ENCODE data around the gene PRKG2. TPM values are rescaled to one million over a fixed set of nuclear protein-coding genes. Genes with fewer than 3 reads are reported as not detected.

PRKG2 gene
- total RNA-seq, 1 experiment from 2014 or later, result 0.59 TPM

DNA sequence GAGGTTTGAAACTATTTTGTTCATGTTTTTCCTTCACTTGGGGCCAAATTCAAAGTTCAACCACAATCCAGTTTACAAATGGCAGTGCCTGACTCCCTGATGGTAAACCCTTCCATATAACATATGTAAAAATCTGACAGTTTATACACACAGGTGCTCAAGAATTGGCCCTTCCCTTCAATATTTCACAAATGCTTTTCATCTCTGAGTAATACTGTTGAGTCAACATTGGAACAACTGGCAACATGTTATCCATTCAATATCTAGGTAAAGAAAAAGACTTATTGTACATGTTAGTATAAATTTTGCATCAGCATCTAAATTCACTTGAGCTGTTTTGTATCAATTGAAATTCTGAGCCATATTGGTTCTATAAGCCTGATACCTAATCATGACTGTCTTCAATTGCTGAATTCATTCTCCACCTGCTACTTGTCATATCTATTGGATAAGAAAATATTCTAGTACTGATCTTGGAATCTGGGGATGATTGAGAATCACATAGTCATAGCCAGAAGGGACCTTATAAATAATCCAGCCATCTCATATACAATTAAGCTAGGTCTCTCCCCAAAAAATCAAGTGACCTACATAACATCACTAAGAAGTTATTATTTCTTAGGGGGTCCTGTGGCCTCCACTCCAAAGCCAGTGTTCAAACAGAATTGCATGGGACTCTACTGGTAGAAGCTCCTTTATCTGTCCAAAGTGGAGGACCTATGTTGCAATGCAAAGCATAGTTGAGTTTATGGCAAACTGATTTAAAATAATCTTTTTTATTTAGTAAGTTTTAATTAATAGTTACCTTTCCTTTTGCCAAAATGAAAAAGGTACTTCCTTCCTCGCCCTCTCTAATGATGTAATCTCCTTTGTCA is 61.9 kb downstream of the PRKG2 start:
- ChIA-PET POLR2A (no interaction called here), CTCF (no interaction called here)
- no peak for DNase-seq (ENCODE audit: low read depth, low spot score)
- no peaks in the 10 kb centered on the region for H3K4me1 ChIP-seq (ENCODE audit: control insufficient read depth, insufficient read depth, low read length)
- H3K27ac ChIP-seq (ENCODE audit: low read length), result peak overlapping the region; percentile 57; the same call in 1 of the 2 replicates
- no peaks in the 10 kb centered on the region for H3K9me3 ChIP-seq (ENCODE audit: control insufficient read depth, insufficient read depth, low read depth, low read length)
- TF ChIP-seq POLR2AphosphoS5 (IDR thresholded peaks at IDR 0.05; ENCODE audit: low read depth, low read length), result no peak
- TF ChIP-seq, protein P1, sequence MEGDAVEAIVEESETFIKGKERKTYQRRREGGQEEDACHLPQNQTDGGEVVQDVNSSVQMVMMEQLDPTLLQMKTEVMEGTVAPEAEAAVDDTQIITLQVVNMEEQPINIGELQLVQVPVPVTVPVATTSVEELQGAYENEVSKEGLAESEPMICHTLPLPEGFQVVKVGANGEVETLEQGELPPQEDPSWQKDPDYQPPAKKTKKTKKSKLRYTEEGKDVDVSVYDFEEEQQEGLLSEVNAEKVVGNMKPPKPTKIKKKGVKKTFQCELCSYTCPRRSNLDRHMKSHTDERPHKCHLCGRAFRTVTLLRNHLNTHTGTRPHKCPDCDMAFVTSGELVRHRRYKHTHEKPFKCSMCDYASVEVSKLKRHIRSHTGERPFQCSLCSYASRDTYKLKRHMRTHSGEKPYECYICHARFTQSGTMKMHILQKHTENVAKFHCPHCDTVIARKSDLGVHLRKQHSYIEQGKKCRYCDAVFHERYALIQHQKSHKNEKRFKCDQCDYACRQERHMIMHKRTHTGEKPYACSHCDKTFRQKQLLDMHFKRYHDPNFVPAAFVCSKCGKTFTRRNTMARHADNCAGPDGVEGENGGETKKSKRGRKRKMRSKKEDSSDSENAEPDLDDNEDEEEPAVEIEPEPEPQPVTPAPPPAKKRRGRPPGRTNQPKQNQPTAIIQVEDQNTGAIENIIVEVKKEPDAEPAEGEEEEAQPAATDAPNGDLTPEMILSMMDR (IDR thresholded peaks at IDR 0.05), result no peak
- TF ChIP-seq SIN3A (IDR thresholded peaks at IDR 0.05; ENCODE audit: borderline replicate concordance, insufficient read depth, low read depth, low read length), result no peak
- TF ChIP-seq TCF7L2 (IDR thresholded peaks at IDR 0.05; ENCODE audit: low read depth, low read length), result no peak
- TF ChIP-seq REST (IDR thresholded peaks at IDR 0.05; ENCODE audit: insufficient read depth in 1 of 2, low read depth in 2 of 2, low read length in 1 of 2), result no peak
- peak overlapping the region; percentile 37 to 52 for H3K4me3 ChIP-seq (ENCODE audit: low read depth in 2 of 2, low read length in 2 of 2)
- in situ Hi-C loops (cut with HindIII; ENCODE audit: low pct_unique_long_range_greater_than_20kb, low sequenced_read_pairs) (no loop called here), intact Hi-C loops (cut with micrococcal nuclease; ENCODE audit: unreplicated experiment) (no loop called here)
- BruUV-seq (replicated peaks), result no TSS peak
- H3K36me3 ChIP-seq (ENCODE audit: control insufficient read depth, insufficient read depth, low read length), result no peaks in the 10 kb centered on the region
- H3K27me3 ChIP-seq (ENCODE audit: control insufficient read depth, insufficient read depth, low read length), result no peaks in the 10 kb centered on the region
- ATAC-seq, result peak; percentile 34; the same call in 1 of the 2 replicates

GRCh38 chr4:81149976-81150375 is 65.0 kb downstream of the PRKG2 start:
- no peak for ATAC-seq

More at GRCh38 chr4:81149976-81150375, 65.0 kb downstream of the PRKG2 start:
- in situ Hi-C loops (cut with HindIII; ENCODE audit: low pct_unique_long_range_greater_than_20kb, low sequenced_read_pairs), result no loop called here
- Histone ChIP-seq H3K27ac (ENCODE audit: low read length) (no peak overlapping the region), H3K36me3 (ENCODE audit: control insufficient read depth, insufficient read depth, low read length) (no peaks in the 10 kb centered on the region), H3K4me1 (ENCODE audit: control insufficient read depth, insufficient read depth, low read length) (no peaks in the 10 kb centered on the region), H3K4me3 (ENCODE audit: low read depth in 2 of 2, low read length in 2 of 2) (no peak overlapping the region), H3K27me3 (ENCODE audit: control insufficient read depth, insufficient read depth, low read length) (no peaks in the 10 kb centered on the region), H3K9me3 (ENCODE audit: control insufficient read depth, insufficient read depth, low read depth, low read length) (no peaks in the 10 kb centered on the region)
- intact Hi-C loops (cut with micrococcal nuclease; ENCODE audit: unreplicated experiment), result no loop called here
- POLR2A ChIA-PET, result no interaction called here
- BruUV-seq (replicated peaks), result no TSS peak
- no peak for DNase-seq (ENCODE audit: low read depth, low spot score)
- CTCF ChIA-PET, result no interaction called here
- no peak for TF ChIP-seq TCF7L2 (IDR thresholded peaks at IDR 0.05; ENCODE audit: low read depth, low read length)
- no peak for TF ChIP-seq POLR2AphosphoS5 (IDR thresholded peaks at IDR 0.05; ENCODE audit: low read depth, low read length)
- TF ChIP-seq, protein P1 (IDR thresholded peaks at IDR 0.05), result no peak
- TF ChIP-seq SIN3A (IDR thresholded peaks at IDR 0.05; ENCODE audit: borderline replicate concordance, insufficient read depth, low read depth, low read length), result no peak
- no peak for TF ChIP-seq REST (IDR thresholded peaks at IDR 0.05; ENCODE audit: insufficient read depth in 1 of 2, low read depth in 2 of 2, low read length in 1 of 2)
